Right lung (tissue), 5 donors: ENCODE results near the gene SMYD3. TPM values are rescaled to one million over a fixed set of nuclear protein-coding genes. Genes with fewer than 3 reads are reported as not detected.
"Not testable (repeated sequence)": the region's sequence is repeated elsewhere in the genome, so short reads cannot be mapped to it uniquely, and the experiment has no call there.

Source experiments
- DNase-seq, 2 donors: peaks; one replicate each; pipeline ENCODE4 v3.0.0-alpha.2; 2013
- polyA plus RNA-seq, 5 donors: library from polyadenylated mRNA; unstranded; fragments of 120-200 nt; gene quantifications; one replicate each; pipeline versions ENCODE4 v1.2.1 to v1.2.3, GENCODE V29; 2013; ENCODE audit warnings: inconsistent platforms in 1 of 5, low replicate concordance in 1 of 5; ENCODE audit not compliant: insufficient read length in 5 of 5, insufficient read depth in 1 of 5

The SMYD3 gene
- polyA plus RNA-seq, 5 donors, result 20.9 to 28.5 (median 24.4) TPM

- no peak for DNase-seq
Observed at GRCh38 chr1:245772325-245772724, 734.8 kb downstream of the SMYD3 start.

GRCh38 chr1:245771511-245772281, 735.4 kb downstream of the SMYD3 start:
- DNase-seq, result no peak

DNA sequence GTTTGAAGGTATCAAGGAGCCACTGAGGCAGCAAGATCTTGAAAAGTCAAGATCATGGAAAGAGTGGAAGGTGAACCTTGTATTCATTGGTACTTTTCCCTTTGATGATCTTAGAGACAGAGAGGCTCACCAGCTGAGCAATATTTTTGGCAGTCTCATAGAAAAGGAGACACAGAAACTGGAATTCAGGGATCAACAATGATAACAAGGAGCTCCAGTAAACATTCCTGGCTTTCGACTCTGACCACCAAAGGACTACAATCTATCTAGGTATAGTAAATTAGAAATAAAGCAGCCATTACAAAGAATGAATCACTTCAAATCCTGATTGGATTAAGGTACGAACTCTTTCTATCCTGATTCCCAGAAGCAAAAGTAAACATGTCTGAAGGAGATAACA, 736.9 kb downstream of the SMYD3 start:
- no peak for DNase-seq

DNA sequence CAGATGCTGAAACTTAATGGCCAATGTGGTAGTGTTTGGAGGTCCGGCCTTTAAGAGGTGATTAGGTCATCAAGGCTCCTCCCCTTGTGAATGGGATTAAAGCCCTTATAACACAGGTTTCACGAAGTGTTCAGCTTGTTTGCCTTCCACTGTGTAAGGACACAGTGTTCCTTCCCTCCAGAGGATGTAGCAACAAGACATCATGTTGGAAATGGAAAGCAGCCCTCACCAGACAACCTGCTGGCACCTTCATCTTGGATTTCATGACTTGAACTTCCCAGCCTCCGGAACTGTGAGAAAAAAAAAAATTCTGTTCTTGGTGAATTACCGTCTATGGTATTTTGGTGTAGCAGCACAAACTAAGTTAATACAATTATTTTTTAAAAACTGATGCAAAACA, 738.5 kb downstream of the SMYD3 start:
- no peak for DNase-seq

GRCh38 chr1:245765230-245766000, 741.7 kb downstream of the SMYD3 start:
- DNase-seq, result no peak

DNA sequence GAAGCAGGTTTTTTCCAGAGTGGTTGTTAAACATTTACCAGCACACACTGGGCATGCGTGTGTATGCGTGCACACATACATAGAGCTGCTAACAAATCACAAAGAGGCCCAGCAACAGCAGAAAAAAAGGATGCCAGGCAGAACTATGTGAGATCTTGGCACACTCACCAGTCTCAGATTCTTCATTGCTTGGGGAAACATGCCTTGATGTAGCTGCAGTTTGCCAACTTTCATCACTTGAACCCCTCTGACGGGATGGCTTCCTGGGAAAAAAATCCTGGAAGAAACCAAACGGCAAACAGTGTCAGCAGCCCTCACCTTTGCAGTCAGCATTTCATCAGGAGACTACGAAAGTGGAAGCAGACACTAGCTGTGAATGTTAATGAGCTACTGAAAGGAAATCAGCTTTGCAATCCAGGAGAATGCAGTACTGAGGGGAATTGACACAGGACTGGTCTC, 743.2 kb downstream of the SMYD3 start:
- DNase-seq, result no peak

DNA sequence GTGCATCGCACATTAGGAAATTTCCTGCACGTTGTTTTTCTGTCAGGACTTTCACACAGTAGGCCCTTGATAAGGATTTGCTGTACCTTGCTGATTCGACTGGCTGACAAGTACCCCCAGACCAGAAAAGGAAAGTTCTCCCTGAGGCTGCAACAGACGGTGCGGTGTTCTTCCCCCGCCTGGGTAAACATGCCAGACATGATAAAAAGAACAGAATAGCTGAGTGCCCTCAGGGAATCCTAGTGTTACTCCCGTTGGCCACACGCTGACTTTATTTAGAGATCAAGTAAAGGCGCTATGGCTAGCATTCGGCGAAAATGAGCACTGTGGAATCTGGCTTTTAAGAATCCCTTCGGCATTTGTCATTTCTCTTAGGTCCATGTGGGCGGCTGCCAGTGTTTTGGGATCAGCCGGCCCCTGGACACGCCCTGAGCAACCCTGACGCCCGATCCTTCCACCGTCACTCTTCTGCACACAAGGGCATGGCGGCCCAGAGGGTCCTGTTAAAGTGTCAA, 744.6 kb downstream of the SMYD3 start:
- DNase-seq, result no peak

DNA sequence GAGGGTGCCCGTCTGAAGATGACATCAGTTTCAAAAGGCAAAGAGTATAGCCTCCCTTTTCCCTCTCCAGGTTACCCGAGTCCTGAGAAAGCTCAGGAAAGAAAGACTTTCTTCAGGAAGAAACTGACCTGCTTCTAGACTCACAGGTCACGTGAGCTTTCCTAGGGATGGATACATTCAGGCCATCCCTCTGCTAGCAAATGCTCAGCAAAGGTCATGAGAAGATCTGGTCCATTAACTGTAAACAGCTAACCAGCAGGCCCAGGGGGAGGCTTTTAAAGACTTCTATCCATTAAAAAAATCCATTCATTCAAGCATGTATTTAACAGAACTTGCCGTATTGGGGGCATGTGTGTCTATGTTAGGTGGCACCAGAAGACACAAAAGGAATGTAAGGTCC, 746.8 kb downstream of the SMYD3 start:
- no peak for DNase-seq

DNA sequence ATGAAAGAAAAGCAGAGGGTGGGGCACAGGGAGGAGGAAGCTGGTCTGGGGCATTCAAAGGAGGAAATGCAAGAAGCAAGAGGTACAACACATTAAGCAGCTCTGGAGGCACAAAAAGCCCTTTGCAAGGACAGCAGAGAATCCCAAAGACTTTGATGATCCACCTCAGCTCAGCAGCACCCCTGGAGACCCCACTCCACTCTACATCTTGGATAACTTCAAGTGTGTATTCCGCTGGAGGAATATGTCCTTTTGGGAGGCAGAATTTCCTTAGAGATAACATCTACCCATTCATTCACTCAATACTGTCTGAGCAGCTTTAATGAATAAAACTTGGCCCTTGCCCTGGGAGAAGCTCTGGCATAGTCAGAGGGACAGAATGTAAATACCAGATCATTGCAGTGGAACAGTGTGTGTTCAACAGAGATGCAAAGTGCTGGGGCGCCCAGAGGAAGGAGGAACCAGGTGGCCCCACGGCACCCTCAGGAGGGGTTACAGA, 752.6 kb downstream of the SMYD3 start:
- no peak for DNase-seq

DNA sequence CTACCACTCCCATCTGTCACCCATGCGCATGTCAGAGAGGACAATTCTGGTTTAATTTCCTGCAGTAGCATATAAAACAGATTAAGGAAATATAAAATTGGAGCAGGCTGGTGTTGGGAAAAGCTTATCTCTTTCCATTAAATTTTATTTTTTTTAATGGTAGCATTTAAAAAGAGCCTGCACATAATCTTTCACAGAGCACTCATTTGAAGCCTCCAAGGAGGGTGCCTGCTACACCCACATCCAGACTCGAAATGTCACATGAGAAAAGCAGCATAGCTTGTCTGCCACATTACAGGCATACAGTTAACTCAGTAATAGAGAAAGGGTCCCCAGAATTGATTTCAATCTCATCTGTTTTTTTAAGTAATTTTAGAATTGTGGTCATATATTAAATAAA, 753.3 kb downstream of the SMYD3 start:
- no peak for DNase-seq

- no peak for DNase-seq
Observed at GRCh38 chr1:245752561-245752960, 754.5 kb downstream of the SMYD3 start.

DNA sequence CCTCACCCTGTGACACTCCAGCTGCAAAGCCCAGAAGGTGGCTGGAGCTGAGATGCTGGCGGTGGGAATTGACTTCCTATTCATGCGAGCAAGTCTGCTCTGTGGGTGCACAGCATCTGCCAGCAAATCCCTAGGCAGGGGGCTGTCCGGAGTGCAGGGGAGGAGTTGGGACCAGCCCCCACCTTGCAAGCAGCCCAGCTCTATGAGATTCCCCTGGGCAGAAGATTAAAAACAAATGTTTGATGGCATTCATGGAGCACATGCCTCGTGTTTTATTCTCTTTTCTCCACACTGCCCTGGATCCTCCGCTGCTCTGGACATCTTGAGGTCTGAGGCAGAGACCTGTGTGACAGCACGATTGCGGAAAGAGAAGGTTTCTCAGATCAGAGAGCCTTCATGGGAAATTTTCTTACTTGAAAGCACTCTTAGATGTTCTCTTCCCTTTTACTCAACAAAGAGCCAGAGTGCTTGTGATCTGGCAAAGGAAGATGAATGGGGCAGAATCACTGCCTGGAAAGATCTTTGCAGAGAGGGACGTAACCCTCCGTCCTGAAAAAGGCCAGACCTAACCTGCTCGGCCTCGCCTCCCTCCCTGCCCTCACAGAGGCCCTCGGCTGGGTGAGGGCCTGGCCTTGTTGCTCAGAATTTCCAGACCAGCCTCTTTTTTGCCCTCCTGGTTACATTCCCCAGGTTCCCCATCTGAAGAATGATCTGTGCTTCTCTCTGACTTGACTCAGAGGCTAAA, 755.2 kb downstream of the SMYD3 start:
- no peak for DNase-seq

DNA sequence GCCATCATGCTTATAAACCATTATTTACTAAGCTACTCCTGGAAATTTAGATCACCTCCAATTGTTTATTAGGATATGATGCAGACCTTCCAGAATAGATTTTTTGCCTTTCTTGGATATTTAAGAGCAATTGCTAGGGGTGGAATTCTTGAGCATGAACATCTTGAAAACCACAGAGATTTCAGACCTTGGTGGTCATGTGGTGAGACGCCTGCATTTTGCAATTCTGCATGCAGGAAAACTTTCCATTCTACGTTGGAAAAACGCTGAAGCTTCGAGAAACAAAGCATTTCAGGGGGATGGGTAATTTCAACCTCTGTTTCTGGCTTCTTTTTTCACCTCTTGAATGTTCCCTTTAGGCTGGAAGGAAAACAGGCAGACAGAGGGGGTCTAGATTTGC, 756.0 kb downstream of the SMYD3 start:
- DNase-seq, result no peak

DNA sequence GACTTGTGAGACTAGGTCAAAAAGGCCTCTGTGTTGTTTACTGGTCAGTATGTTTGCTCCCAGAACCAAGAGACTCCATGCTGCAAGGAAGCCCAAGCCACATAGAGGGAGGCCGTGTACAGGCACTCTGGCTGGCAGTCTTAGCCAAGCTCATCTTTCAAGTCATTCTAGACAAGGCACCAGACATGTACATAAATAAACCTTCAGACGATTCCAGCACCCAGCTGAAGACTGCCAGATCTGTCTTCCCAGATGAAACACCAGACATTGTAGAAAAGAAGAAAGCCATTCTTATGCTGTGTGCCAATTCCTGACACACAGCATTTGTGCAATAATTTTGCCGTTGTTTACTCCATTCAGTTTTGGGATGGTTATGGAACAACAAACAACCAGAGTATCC, 756.8 kb downstream of the SMYD3 start:
- DNase-seq, result no peak

GRCh38 chr1:245749053-245749452, 758.0 kb downstream of the SMYD3 start:
- no peak for DNase-seq

DNA sequence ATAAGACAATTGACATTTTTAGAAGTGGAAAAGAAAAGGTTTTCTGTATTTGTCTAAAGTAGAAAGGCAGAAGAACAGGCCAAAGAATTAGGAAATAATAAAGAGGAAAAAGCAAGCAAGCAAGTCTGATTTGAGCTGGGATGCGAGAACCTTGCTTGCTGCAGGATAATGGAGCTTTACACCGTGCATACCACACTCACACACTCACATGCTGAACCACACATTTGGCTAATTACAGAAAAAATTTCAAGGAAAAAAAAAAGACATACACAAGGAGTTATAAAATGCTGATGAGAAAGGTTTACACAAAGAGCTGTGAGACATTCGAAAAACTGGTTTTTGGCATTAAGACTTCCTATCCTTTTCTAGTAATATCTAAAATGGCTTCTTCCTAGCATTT, 758.4 kb downstream of the SMYD3 start:
- no peak for DNase-seq

DNA sequence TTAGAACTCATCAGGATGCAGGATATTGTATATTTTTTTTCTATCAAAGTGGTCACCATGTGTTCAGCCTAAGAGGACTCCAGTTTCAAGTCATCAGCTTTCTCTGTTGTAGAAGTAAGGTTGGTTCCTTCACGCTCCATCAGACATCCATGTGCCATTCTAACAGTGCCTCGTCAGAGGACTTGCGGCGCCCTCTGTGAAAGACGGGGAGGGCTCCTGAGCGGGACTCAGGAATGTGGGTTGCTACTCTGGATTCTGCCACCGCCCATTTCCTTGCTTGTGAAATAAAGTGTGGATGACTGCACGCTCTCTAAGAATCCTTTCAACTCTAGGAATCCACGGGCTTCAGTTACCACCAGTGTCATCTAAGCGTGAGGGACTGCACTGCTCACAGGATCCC, 758.8 kb downstream of the SMYD3 start:
- no peak for DNase-seq

DNA sequence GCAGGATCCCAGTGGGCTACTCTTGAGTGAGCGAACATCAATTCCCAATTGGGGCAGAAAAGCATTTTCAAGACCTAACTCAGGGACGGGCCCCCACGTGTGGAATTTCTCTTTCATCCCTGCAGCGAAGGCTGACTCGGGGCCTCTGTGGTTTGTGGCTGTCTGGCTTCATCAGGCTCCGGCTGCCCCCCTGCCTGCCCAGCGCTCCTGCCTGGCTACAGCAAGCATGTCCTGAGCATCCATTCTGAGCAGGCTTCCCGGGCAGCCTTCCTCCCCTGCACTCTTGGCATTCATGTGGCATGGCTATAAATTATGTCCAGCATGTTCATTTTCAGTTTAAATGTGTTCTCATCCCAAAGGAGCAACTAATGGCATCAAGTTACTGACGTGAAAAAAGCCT, 764.2 kb downstream of the SMYD3 start:
- DNase-seq, result no peak

GRCh38 chr1:245740336-245740735, 766.7 kb downstream of the SMYD3 start:
- not testable (repeated sequence) for DNase-seq

GRCh38 chr1:245730801-245731200, 776.3 kb downstream of the SMYD3 start:
- no peak for DNase-seq

- DNase-seq, result not testable (repeated sequence)
Observed at GRCh38 chr1:245728035-245728434, 779.0 kb downstream of the SMYD3 start.

GRCh38 chr1:245721488-245721887, 785.6 kb downstream of the SMYD3 start:
- DNase-seq, result no peak
